OCI-LY7 (cell line): ENCODE results near the gene RSU1.

ENCODE experiments used
- CTCF ChIP-seq: fragments of 200-600 bp; sonication (generic); conservative IDR thresholded peaks from 2 replicates; pipeline ENCODE4 v1.5.1; 2014; ENCODE audit warnings: mild to moderate bottlenecking, antibody characterized with exemption, low read length, moderate library complexity, mixed read lengths
- EZH2phosphoT487 ChIP-seq: fragments of 200-600 bp; sonication (generic); IDR thresholded peaks from 2 replicates; pipeline ENCODE4 v1.6.1; 2018; ENCODE audit warnings: low read depth, borderline replicate concordance, mild to moderate bottlenecking, mixed run types, antibody characterized with exemption, low read length, moderate library complexity, mixed read lengths

DNA sequence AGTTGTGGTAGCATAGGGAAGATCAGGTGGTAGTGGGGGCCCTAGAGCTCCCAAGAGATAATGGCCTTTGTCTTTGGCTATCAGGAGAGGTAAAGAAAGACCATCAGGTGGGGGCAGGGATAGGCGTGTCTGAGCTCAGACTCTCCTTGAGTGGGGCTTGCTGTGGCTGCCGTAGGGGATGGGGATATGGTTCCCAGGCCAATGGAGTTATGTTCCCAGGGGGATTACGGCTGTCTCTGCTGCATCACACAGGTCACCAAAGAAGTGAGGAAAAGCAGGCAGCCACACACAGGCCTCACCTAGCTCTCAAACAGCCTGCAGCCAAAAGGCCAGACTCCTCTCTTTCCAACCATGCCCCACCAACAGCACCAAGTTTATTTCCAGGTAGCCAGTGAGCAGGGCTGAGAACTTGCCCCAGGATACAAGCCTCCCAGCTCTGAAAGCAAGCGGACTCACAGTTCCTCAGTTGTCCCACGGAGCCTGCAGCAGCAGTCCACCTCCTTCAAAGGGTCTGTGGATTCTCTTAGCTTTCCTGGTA is 257.9 kb downstream of the RSU1 start:
- TF ChIP-seq CTCF (no peak), EZH2phosphoT487 (no peak)
